ENCODE results near the gene RAB17. TPM values are rescaled to one million over a fixed set of nuclear protein-coding genes. Genes with fewer than 3 reads are reported as not detected.

RAB17 gene
- polyA plus RNA-seq, 1 donor, result 1.6 TPM

DNA sequence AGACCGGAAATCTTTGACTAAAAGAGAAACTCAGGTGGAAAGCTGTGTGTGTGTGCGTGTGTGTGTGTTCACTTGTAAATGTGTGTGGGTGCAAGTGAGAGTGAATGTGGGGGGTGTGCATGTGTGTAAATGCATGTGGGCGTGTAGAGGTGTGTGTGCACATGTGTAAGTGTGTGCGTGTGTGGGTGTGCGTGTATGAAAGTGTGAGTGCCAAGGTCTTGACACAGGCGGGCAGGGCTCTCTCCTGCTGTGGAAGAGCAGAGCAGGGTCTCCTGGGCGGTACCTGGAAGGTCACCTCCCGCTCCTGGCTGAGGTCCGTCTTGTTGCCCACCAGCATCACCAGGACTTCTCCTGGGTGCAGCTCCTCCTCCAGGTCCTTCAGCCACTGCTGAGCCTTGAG, 13.6 kb downstream of the RAB17 start:
- no peak for DNase-seq

GRCh38 chr2:237575869-237576862, 14.4 kb downstream of the RAB17 start:
- no peak for DNase-seq

GRCh38 chr2:237574894-237575868, 15.4 kb downstream of the RAB17 start:
- DNase-seq, result peak; percentile 38

- DNase-seq, result no peak
Observed at GRCh38 chr2:237574467-237574866, 16.1 kb downstream of the RAB17 start.

- no peak for DNase-seq
Observed at GRCh38 chr2:237573721-237574415, 16.7 kb downstream of the RAB17 start.

GRCh38 chr2:237572742-237573101, 17.8 kb downstream of the RAB17 start:
- no peak for DNase-seq

GRCh38 chr2:237572021-237572741, 18.4 kb downstream of the RAB17 start:
- DNase-seq, result peak; percentile 89

DNA sequence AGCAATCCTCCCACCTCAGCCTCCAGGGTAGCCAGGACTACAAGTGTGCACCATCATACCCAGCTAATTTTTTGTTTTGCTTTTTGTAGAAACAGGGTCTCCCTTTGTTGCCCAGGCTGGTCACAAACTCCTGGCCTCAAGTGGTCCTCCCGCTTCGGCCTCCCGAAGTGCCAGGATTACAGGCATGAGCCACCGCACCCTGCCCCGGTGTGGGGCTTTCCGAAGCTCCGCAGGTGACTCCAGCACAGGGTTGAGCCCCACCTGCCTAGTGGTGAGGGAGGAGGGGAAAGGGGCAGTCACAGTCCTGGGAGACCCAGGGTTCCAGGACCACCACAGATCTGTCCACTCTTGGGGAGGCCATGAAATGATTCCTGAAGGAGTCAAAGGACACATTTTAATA, 19.0 kb downstream of the RAB17 start:
- no peak for DNase-seq

DNA sequence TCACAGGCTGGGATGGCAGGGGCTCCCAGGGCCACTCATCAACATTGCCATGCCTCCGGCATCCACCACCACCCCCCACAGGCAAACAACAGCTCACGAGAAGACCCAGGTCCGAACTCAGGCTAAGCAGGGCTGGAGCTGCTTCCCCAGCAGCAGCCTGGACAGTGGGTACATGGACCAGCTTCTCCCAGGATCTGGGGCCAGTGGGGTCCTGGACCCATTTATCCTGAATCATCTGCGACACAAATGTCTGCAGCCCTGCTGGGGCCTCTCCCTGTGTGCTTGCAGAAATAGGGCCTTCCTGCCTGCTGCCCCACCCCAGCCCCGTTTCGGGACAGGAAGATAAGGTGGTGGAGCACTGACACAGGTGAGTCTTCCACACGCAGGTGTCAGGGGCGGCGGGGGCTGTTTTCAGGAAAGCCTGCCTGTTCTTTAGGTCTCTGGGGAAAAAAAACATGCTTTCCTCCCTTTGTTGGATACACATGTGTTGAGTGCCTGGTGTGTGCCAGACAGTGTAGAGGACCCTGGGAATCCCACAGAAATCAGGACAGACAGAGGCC, 19.7 kb downstream of the RAB17 start:
- DNase-seq, result no peak

- DNase-seq, result no peak
Observed at GRCh38 chr2:237569896-237570295, 20.6 kb downstream of the RAB17 start.

GRCh38 chr2:237569041-237569440, 21.5 kb downstream of the RAB17 start:
- no peak for DNase-seq

DNA sequence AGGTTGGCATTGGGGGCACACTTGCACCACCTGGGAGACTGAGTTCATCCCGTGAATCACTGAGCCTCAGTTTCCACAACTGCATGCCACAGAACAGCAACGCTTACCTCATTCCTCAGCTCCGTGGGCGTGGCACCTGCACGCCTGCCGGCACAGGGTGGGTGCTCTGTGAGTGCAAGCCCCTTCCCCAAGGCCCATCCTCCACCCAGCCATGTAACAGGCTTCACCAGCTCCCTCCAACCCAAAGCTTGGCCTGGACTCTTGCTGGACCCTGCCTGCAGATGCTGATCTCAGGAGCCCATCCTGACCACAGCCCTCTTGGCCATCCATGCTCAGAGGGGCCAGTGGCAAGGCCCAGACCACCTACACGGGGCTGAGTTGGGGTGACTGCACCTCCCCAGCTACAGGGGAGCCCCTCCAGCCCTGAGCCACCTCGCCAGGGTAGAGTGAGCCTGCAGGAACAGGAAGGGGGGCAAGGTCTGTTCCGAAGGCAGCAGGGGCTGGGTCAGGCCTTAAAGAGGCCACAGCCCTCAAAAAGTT, 22.3 kb downstream of the RAB17 start:
- DNase-seq, result no peak

GRCh38 chr2:237567276-237568029, 23.1 kb downstream of the RAB17 start:
- DNase-seq, result no peak

DNA sequence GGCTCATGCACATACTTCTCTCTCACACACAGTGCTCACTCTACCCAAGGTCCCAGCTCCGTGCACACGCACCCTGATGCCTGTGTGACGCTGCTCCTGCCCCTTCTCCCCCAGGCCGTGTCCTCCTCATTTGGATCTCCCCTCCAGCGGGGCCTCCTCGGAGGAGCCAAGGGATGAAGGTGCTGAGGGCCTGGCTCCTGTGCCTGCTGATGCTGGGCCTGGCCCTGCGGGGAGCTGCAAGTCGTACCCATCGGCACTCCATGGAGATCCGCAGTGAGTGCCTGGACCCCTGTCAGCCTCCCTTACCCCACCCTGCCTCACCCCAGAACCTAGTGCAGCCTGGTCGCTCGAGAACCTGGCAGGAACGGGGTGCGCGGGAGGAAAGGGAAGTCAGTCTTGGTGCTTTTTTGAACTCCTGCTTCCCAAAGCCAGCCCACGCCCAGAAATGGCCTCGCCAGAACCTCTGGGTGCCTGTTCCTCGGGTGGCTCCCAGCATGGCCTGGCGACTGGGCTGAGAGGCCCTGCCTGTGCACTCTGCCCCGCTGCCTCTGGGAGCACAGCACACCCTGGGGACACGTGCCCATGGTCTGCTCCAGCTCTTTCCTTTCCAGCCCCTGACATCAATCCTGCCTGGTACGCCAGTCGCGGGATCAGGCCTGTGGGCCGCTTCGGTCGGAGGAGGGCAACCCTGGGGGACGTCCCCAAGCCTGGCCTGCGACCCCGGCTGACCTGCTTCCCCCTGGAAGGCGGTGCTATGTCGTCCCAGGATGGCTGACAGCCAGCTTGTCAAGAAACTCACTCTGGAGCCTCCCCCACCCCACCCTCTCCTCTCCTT, 23.9 kb downstream of the RAB17 start, which contains the start of gene PRLH:
PRLH (plus strand) TSS at position 174 of the 835 bp plus-strand sequence; CDS start at position 174, 0 bp downstream.
- no peak for DNase-seq

- DNase-seq, result no peak
Observed at GRCh38 chr2:237565974-237566373, 24.6 kb downstream of the RAB17 start.

DNA sequence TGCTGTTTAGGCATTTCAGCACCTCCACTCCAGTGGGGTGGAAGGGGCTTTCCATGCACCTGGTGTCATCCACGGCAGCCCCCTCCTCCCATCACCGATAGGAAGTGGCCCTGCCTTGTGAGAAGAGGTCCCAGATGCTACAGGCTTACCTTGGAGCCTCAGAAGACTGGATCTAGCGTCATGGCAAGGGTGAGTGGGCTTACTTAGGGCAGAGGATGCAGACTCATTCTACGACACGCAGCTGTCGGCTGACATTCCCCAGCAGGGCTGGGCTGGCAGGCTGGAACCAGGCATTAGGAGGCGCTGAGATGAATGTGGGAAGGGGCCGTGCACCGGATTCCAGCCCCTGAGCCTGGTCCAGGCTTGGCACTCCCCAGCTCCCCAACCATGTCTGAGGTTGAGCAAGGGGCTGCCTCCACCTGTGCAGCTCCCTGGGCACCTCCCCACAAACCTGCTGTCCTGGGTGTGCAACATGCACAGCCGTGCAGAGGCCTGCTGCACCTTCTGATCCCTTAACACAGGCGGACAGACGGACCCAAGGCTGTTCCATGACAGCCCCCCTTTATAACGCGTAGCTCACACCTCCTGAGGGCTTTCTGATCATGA, 25.9 kb downstream of the RAB17 start:
- no peak for DNase-seq

GRCh38 chr2:237563816-237564215, 26.7 kb downstream of the RAB17 start:
- no peak for DNase-seq

DNA sequence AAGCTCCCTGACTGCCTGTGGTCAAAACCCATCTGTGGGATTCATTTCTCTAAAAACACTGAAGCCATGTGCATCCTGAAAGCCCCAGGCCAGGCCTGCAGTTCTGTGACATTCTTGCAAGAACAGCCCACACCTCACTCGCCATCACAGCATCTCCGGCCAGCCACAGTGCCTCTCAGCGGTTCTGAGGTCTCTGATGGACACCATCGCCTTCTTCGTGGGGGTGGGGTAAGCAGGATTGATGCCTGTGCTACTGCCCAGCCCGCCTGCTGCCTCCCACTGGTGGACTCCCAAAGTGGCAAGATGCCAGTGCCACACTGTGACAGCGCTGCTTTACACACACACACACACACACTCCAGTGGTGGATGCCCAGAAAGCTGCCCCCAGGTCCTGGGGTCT, 29.3 kb downstream of the RAB17 start:
- DNase-seq, result no peak

All from hindlimb muscle (tissue), 1 donor.